ENCODE measurements around the gene JPT2. TPM values are rescaled to one million over a fixed set of nuclear protein-coding genes. Genes with fewer than 3 reads are reported as not detected.

JPT2 gene
- total and polyA plus RNA-seq, 11 donors: 11.0 to 76.1 (median 34.1) TPM

- TF ChIP-seq POLR2A (IDR thresholded peaks at IDR 0.05): no peak
- no peak for TF ChIP-seq CTCF (IDR thresholded peaks at IDR 0.05)
- no peak for ATAC-seq
- intact Hi-C loops (cut with DNase I): no loop called here
Measured at GRCh38 chr16:1631931-1632637, 46.0 kb upstream of the JPT2 start.

GRCh38 chr16:1632638-1632970, 45.5 kb upstream of the JPT2 start:
- DNase-seq (no peak), ATAC-seq (no peak)
- Histone ChIP-seq H3K9me3 (no peaks in the 10 kb centered on the region), H3K36me3 (peaks cover 0 to 95% (median 72%) of the 10 kb centered on the region in 9 donors), H3K27ac (no peak overlapping the region), H3K4me1 (peaks cover 0 to 5% (median 0%) of the 10 kb centered on the region in 12 donors), H3K27me3 (no peaks in the 10 kb centered on the region), H3K4me3 (no peak overlapping the region)
- 95 to 97% (median 97%) methylated on average over 6 to 13 of the region's 13 CpGs for WGBS, 4 donors
- intact Hi-C loops (cut with DNase I): no loop called here
- TF ChIP-seq POLR2A (IDR thresholded peaks at IDR 0.05): no peak
- no peak for TF ChIP-seq CTCF (IDR thresholded peaks at IDR 0.05)

More at GRCh38 chr16:1631931-1632637, 46.0 kb upstream of the JPT2 start:
- Histone ChIP-seq H3K4me3 (no peak overlapping the region), H3K9me3 (no peaks in the 10 kb centered on the region), H3K4me1 (peaks cover 0 to 10% (median 0%) of the 10 kb centered on the region in 12 donors), H3K27me3 (no peaks in the 10 kb centered on the region), H3K27ac (no peak overlapping the region), H3K36me3 (peaks cover 0 to 95% (median 73%) of the 10 kb centered on the region in 9 donors)
- 81 to 86% (median 83%) methylated on average over 18 of the region's 18 CpGs for whole genome bisulfite sequencing, 4 donors
- no peak for DNase-seq

GRCh38 chr16:1633310-1633709, 44.8 kb upstream of the JPT2 start:
- TF ChIP-seq CTCF (IDR thresholded peaks at IDR 0.05) (no peak), POLR2A (IDR thresholded peaks at IDR 0.05) (no peak)
- no peak for ATAC-seq
- intact Hi-C loops (cut with DNase I): no loop called here

GRCh38 chr16:1634541-1634940, 43.5 kb upstream of the JPT2 start:
- intact Hi-C loops (cut with DNase I): no loop called here
- Histone ChIP-seq H3K27ac (no peak overlapping the region), H3K36me3 (peaks cover 0 to 100% (median 77%) of the 10 kb centered on the region in 9 donors), H3K4me3 (no peak overlapping the region), H3K9me3 (no peaks in the 10 kb centered on the region), H3K4me1 (peaks cover 0 to 6% (median 0%) of the 10 kb centered on the region in 12 donors), H3K27me3 (no peaks in the 10 kb centered on the region)
- ATAC-seq (no peak), DNase-seq (no peak)
- TF ChIP-seq CTCF (IDR thresholded peaks at IDR 0.05) (no peak), POLR2A (IDR thresholded peaks at IDR 0.05) (no peak)
- 88 to 96% (median 95%) methylated on average over 12 of the region's 12 CpGs for WGBS, 4 donors

More at GRCh38 chr16:1633310-1633709, 44.8 kb upstream of the JPT2 start:
- H3K36me3 ChIP-seq: peaks cover 0 to 97% (median 76%) of the 10 kb centered on the region in 9 donors
- no peak overlapping the region for H3K27ac ChIP-seq
- no peak for DNase-seq
- 89 to 93% (median 90%) methylated on average over 12 of the region's 12 CpGs for WGBS, 4 donors
- H3K9me3 ChIP-seq: no peaks in the 10 kb centered on the region
- peaks cover 0 to 4% (median 0%) of the 10 kb centered on the region in 12 donors for H3K4me1 ChIP-seq
- no peak overlapping the region for H3K4me3 ChIP-seq
- H3K27me3 ChIP-seq: no peaks in the 10 kb centered on the region

Data from heart left ventricle (tissue), 16 donors.